ENCODE data around the gene OR13F1. TPM values are rescaled to one million over a fixed set of nuclear protein-coding genes. Genes with fewer than 3 reads are reported as not detected.

Gene OR13F1, protein sequence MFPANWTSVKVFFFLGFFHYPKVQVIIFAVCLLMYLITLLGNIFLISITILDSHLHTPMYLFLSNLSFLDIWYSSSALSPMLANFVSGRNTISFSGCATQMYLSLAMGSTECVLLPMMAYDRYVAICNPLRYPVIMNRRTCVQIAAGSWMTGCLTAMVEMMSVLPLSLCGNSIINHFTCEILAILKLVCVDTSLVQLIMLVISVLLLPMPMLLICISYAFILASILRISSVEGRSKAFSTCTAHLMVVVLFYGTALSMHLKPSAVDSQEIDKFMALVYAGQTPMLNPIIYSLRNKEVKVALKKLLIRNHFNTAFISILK
- not detected in 2 replicates for polyA plus RNA-seq (2012; rRNA removed)
- not detected in 2 replicates for polyA plus RNA-seq (2012; cell fraction: cytosol; rRNA removed)
- polyA plus RNA-seq (2012; cell fraction: nucleus; rRNA removed): not detected in 2 replicates

- CTCF ChIA-PET: no interaction called here
Measured at GRCh38 chr9:104503963-104504362, at the start of gene OR13F1. OR13F1 (plus strand) TSS chr9:104504263; CDS start chr9:104504263, 0 bp downstream.

More at GRCh38 chr9:104503963-104504362, at the start of gene OR13F1:
- TF ChIP-seq TEAD4 (IDR thresholded peaks at IDR 0.05; ENCODE audit: borderline replicate concordance, insufficient read depth): no peak
- no peak for TF ChIP-seq POLR2AphosphoS5 (IDR thresholded peaks at IDR 0.05; ENCODE audit: low read depth, low read length)
- TF ChIP-seq RCOR1 (IDR thresholded peaks at IDR 0.05; ENCODE audit: low read length): no peak
- TF ChIP-seq SIN3A (IDR thresholded peaks at IDR 0.05; ENCODE audit: borderline replicate concordance, low read depth, low read length): no peak
- no peak for TF ChIP-seq TCF12 (IDR thresholded peaks at IDR 0.05)
- no peak for TF ChIP-seq RXRA (IDR thresholded peaks at IDR 0.05; ENCODE audit: borderline replicate concordance, low read depth)
- TF ChIP-seq MEF2A (IDR thresholded peaks at IDR 0.05; ENCODE audit: borderline replicate concordance, low read depth): no peak
- TF ChIP-seq, protein P1, sequence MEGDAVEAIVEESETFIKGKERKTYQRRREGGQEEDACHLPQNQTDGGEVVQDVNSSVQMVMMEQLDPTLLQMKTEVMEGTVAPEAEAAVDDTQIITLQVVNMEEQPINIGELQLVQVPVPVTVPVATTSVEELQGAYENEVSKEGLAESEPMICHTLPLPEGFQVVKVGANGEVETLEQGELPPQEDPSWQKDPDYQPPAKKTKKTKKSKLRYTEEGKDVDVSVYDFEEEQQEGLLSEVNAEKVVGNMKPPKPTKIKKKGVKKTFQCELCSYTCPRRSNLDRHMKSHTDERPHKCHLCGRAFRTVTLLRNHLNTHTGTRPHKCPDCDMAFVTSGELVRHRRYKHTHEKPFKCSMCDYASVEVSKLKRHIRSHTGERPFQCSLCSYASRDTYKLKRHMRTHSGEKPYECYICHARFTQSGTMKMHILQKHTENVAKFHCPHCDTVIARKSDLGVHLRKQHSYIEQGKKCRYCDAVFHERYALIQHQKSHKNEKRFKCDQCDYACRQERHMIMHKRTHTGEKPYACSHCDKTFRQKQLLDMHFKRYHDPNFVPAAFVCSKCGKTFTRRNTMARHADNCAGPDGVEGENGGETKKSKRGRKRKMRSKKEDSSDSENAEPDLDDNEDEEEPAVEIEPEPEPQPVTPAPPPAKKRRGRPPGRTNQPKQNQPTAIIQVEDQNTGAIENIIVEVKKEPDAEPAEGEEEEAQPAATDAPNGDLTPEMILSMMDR (IDR thresholded peaks at IDR 0.05): no peak
- no peak for TF ChIP-seq IRF3 (IDR thresholded peaks at IDR 0.05; ENCODE audit: low read depth, low read length)
- TF ChIP-seq FOSL2 (IDR thresholded peaks at IDR 0.05; ENCODE audit: borderline replicate concordance, low read depth): no peak
- TF ChIP-seq NRF1 (IDR thresholded peaks at IDR 0.05; ENCODE audit: low read depth, low read length): no peak
- no peak for TF ChIP-seq MXI1 (IDR thresholded peaks at IDR 0.05; ENCODE audit: low read depth, low read length)
- TF ChIP-seq RAD21 (IDR thresholded peaks at IDR 0.05; ENCODE audit: low read length): no peak
- TF ChIP-seq, protein P2, sequence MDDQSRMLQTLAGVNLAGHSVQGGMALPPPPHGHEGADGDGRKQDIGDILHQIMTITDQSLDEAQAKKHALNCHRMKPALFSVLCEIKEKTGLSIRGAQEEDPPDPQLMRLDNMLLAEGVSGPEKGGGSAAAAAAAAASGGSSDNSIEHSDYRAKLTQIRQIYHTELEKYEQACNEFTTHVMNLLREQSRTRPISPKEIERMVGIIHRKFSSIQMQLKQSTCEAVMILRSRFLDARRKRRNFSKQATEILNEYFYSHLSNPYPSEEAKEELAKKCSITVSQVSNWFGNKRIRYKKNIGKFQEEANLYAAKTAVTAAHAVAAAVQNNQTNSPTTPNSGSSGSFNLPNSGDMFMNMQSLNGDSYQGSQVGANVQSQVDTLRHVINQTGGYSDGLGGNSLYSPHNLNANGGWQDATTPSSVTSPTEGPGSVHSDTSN (IDR thresholded peaks at IDR 0.05): no peak
- TF ChIP-seq GABPA (IDR thresholded peaks at IDR 0.05; ENCODE audit: low read depth): no peak
- no peak for TF ChIP-seq JUND (IDR thresholded peaks at IDR 0.05)
- no peak within 1 kb of the TSS for H3K27ac ChIP-seq (ENCODE audit: low read depth in 2 of 2, low read length in 1 of 2)
- H3K9ac ChIP-seq: no peak within 1 kb of the TSS
- 13% methylated on average over 5 of the region's 5 CpGs for WGBS (ENCODE audit: low lambda C conversion rate)
- no peak for DNase-seq
- no peak within 1 kb of the TSS for H2AFZ ChIP-seq (ENCODE audit: low read depth)
- no peak within 1 kb of the TSS for H3K4me2 ChIP-seq
- H3K79me2 ChIP-seq (ENCODE audit: insufficient read depth): no peaks in the 10 kb centered on the region
- no peaks in the 10 kb centered on the region for H3K9me3 ChIP-seq
- H3F3A ChIP-seq (replicated peaks; ENCODE audit: insufficient read depth): no peaks in the 10 kb centered on the region
- H4K20me1 ChIP-seq (ENCODE audit: insufficient read depth): no peaks in the 10 kb centered on the region
- no peaks in the 10 kb centered on the region; the same call in 1 of the 2 replicates for H3K27me3 ChIP-seq (ENCODE audit: insufficient read depth)
- POLR2A ChIA-PET: no interaction called here
- H3K9me2 ChIP-seq: no peaks in the 10 kb centered on the region
- H3K4me1 ChIP-seq (ENCODE audit: control insufficient read depth in 1 of 2, insufficient read depth in 2 of 2, low read depth in 1 of 2, low read length in 1 of 2): no peaks in the 10 kb centered on the region
- H3K4me3 ChIP-seq (ENCODE audit: low read depth in 2 of 2, low read length in 1 of 2): no peak within 1 kb of the TSS
- H3K36me3 ChIP-seq (replicated peaks in 1 of 2; ENCODE audit: control insufficient read depth in 1 of 2, insufficient read depth in 2 of 2, low read length in 1 of 2): no peaks in the 10 kb centered on the region

Data from SK-N-SH (cell line).